Natural killer cell (primary cell): Measurements from ENCODE around the gene NPLOC4. TPM values are rescaled to one million over a fixed set of nuclear protein-coding genes. Genes with fewer than 3 reads are reported as not detected.

Source experiments
- ATAC-seq, 3 donors: fragments of 150-1000 bp in 2 of 3; fragments of 200-7000 bp in 1 of 3; cut with Tn5 transposase; 1 replicate in 1 of 3; 2 replicates in 2 of 3; pipeline ENCODE4 v1.10.0; 2021; ENCODE audit warnings: mild to moderate bottlenecking in 2 of 3, moderate library complexity in 2 of 3
- DNase-seq, 2 donors: peaks; one replicate each; pipeline versions ENCODE4 v3.0.0 to v3.0.0-alpha.2; 2013 to 2021; ENCODE audit warnings: mixed read lengths in 1 of 2
- H3K27ac ChIP-seq: one replicate; pipeline ENCODE4 v1.5.1; 2013; ENCODE audit warnings: mild to moderate bottlenecking, low read length
- H3K27me3 ChIP-seq: one replicate; pipeline ENCODE4 v1.6.1; 2013; ENCODE audit warnings: low read length; ENCODE audit not compliant: control insufficient read depth, insufficient read depth
- H3K36me3 ChIP-seq: one replicate; pipeline ENCODE4 v1.6.1; 2013; ENCODE audit warnings: low read length; ENCODE audit not compliant: control insufficient read depth, insufficient read depth
- H3K4me1 ChIP-seq: one replicate; pipeline ENCODE4 v1.6.1; 2013; ENCODE audit warnings: low read length; ENCODE audit not compliant: control insufficient read depth, insufficient read depth
- H3K4me3 ChIP-seq: one replicate; pipeline ENCODE4 v1.5.1; 2013; ENCODE audit warnings: low read length
- H3K9me3 ChIP-seq: one replicate; pipeline ENCODE4 v1.6.1; 2013; ENCODE audit warnings: low read length; ENCODE audit not compliant: control insufficient read depth, insufficient read depth
- H3K27ac Mint-ChIP-seq, 2 donors: one replicate each; pipeline ENCODE4 v1.8.0; 2022; ENCODE audit warnings: mild to moderate bottlenecking in 2 of 2, mixed read lengths in 2 of 2, moderate library complexity in 1 of 2
- H3K27me3 Mint-ChIP-seq, 2 donors: one replicate each; pipeline ENCODE4 v1.8.0; 2022; ENCODE audit warnings: low read depth in 2 of 2, mixed read lengths in 2 of 2
- H3K36me3 Mint-ChIP-seq: one replicate; pipeline ENCODE4 v1.8.0; 2022; ENCODE audit warnings: mixed read lengths
- H3K4me1 Mint-ChIP-seq, 2 donors: one replicate each; pipeline ENCODE4 v1.8.0; 2022; ENCODE audit warnings: mixed read lengths in 2 of 2
- H3K4me3 Mint-ChIP-seq: one replicate; pipeline ENCODE4 v1.8.0; 2022; ENCODE audit warnings: mild to moderate bottlenecking, moderate library complexity, mixed read lengths
- H3K9me3 Mint-ChIP-seq, 2 donors: one replicate each; pipeline ENCODE4 v1.8.0; 2022; ENCODE audit warnings: mixed read lengths in 2 of 2
- WGBS: methylation state at CpG from one replicate; pipeline ENCODE4 v1.1.7; 2013; ENCODE audit warnings: missing lambda C conversion rate; ENCODE audit not compliant: insufficient coverage; 5-methylcytosine and 5-hydroxymethylcytosine counted together
- intact Hi-C: fragments of 100-400 bp; cut with micrococcal nuclease; formaldehyde crosslinking; loops from one replicate; pipeline ENCODE4 v1.14.2; 2022
- total RNA-seq, 4 donors: library from RNA; stranded (reverse); fragments of 120-200 nt in 1 of 4; gene quantifications; one replicate each; pipeline versions ENCODE4 v1.2.3 to v1.2.4, GENCODE V29; 2013 to 2022
- TF ChIP-seq, protein P1 (sequence below): fragments of 200-600 bp; IDR thresholded peaks from one replicate; pipeline ENCODE4 v1.8.0; 2022; ENCODE audit warnings: antibody characterized with exemption

NPLOC4 gene
- total RNA-seq, 3 donors from 2014 or later (not counting 1 experiment from before 2014, with no cell fraction given), result 96.2 to 117 (median 99.1) TPM

DNA sequence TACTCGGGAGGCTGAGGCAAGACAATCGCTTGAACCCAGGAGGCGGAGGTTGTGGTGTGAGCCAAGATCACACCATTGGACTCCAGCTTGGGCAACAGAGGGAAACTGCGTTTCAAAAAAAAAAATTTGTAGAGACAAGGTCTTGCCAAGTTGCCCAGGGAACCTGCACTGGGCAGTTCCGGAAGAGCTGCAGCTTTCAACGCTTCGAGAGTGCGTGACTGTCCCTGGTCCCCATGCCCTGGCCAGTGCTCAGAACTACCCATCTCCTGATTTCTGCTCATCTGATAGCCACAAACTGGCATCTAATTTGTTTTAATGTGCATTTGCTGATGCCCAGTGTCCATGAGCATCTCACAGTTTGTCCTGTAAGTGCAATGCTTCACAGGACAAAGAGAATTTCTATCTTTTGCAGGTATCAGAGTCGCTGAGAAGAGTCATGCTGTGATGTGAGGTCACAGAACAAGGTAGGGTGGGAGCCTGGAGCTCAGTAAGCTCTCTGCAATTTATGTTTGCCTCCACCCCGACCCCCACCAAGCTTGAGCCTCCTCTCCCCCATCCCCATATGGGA is 128.2 kb downstream of the NPLOC4 start:
- peaks cover 42% of the 10 kb centered on the region for H3K4me1 ChIP-seq
- no peak for ATAC-seq
- Mint-ChIP-seq H3K36me3 (peaks cover 28% of the 10 kb centered on the region), H3K4me1 (peaks cover 41 to 52% of the 10 kb centered on the region in 2 donors), H3K27ac (peak overlapping the region; percentile 95 to 98), H3K27me3 (no peaks in the 10 kb centered on the region), H3K4me3 (peak overlapping the region; percentile 100), H3K9me3 (no peaks in the 10 kb centered on the region)
- no peaks in the 10 kb centered on the region for H3K9me3 ChIP-seq
- peak in 1 of 2 donors; percentile 22 for DNase-seq
- H3K36me3 ChIP-seq, result peaks cover 38% of the 10 kb centered on the region
- TF ChIP-seq, protein P1, sequence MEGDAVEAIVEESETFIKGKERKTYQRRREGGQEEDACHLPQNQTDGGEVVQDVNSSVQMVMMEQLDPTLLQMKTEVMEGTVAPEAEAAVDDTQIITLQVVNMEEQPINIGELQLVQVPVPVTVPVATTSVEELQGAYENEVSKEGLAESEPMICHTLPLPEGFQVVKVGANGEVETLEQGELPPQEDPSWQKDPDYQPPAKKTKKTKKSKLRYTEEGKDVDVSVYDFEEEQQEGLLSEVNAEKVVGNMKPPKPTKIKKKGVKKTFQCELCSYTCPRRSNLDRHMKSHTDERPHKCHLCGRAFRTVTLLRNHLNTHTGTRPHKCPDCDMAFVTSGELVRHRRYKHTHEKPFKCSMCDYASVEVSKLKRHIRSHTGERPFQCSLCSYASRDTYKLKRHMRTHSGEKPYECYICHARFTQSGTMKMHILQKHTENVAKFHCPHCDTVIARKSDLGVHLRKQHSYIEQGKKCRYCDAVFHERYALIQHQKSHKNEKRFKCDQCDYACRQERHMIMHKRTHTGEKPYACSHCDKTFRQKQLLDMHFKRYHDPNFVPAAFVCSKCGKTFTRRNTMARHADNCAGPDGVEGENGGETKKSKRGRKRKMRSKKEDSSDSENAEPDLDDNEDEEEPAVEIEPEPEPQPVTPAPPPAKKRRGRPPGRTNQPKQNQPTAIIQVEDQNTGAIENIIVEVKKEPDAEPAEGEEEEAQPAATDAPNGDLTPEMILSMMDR, result no peak
- intact Hi-C loops, result no loop called here
- peak overlapping the region; percentile 45 for H3K27ac ChIP-seq
- H3K4me3 ChIP-seq, result no peak overlapping the region
- no peaks in the 10 kb centered on the region for H3K27me3 ChIP-seq
- 79% methylated on average over 9 of the region's 10 CpGs for WGBS

Other genes starting within 250 kb of the NPLOC4 start
- 10 to 100 TPM in 1 of 3 donors, 1 to 10 TPM in 2; 2.9 to 17.3 (median 5.7) TPM for gene BAHCC1, start 241.7 kb downstream of the NPLOC4 start, total RNA-seq
- gene ACTG1, start 124.3 kb downstream of the NPLOC4 start, total RNA-seq, result 1,000 to 10,000 TPM; 1,401 to 1,901 (median 1,735) TPM
- 1 to 10 TPM in 2 of 3 donors, under 1 TPM in 1; 0.26 to 2.6 (median 1.0) TPM for gene FSCN2, start 108.7 kb downstream of the NPLOC4 start, total RNA-seq
- gene FAAP100, start 84.8 kb downstream of the NPLOC4 start, total RNA-seq, result 10 to 100 TPM; 31.8 to 34.5 (median 33.1) TPM
- under 1 TPM; 0.24 to 0.35 (median 0.29) TPM for gene TSPAN10, start 84 bp upstream of the NPLOC4 start, total RNA-seq
- gene PDE6G, start 19.4 kb upstream of the NPLOC4 start, total RNA-seq, result 10 to 100 TPM; 21.9 to 42.8 (median 26.6) TPM
- gene OXLD1, start 29.5 kb upstream of the NPLOC4 start, total RNA-seq, result 10 to 100 TPM; 29.9 to 35.0 (median 32.4) TPM
- gene CCDC137, start 29.6 kb upstream of the NPLOC4 start, total RNA-seq, result 10 to 100 TPM; 15.6 to 24.2 (median 22.1) TPM
- gene ARL16, start 46.7 kb upstream of the NPLOC4 start, total RNA-seq, result 10 to 100 TPM; 23.3 to 47.9 (median 39.3) TPM
- gene HGS, start 46.9 kb upstream of the NPLOC4 start, total RNA-seq, result 100 to 1,000 TPM; 179 to 186 (median 181) TPM
- gene MRPL12, start 66.3 kb upstream of the NPLOC4 start, total RNA-seq, result 10 to 100 TPM; 16.3 to 24.4 (median 17.5) TPM
- gene SLC25A10, start 75.2 kb upstream of the NPLOC4 start, total RNA-seq, result 1 to 10 TPM; 5.7 to 6.3 (median 5.8) TPM
- not detected for gene GCGR, start 167.0 kb upstream of the NPLOC4 start, total RNA-seq
- gene MCRIP1, start 196.2 kb upstream of the NPLOC4 start, total RNA-seq, result 10 to 100 TPM; 81.1 to 95.5 (median 84.2) TPM
- gene PPP1R27, start 197.9 kb upstream of the NPLOC4 start, total RNA-seq, result not detected
- 100 to 1,000 TPM; 334 to 468 (median 386) TPM for gene P4HB, start 223.4 kb upstream of the NPLOC4 start, total RNA-seq
- gene ARHGDIA, start 234.2 kb upstream of the NPLOC4 start, total RNA-seq, result 100 to 1,000 TPM; 600 to 824 (median 689) TPM